ENCODE results near the gene RYR3. TPM values are rescaled to one million over a fixed set of nuclear protein-coding genes. Genes with fewer than 3 reads are reported as not detected.
A peak's percentile ranks its signal among the peaks of the same experiment; 100 is the strongest.

Gene RYR3
- total RNA-seq, 6 experiments from 2014 or later, result not detected

GRCh38 chr15:33680336-33680735 is 369.6 kb downstream of the RYR3 start:
- no peaks in the 10 kb centered on the region for H3K36me3 Mint-ChIP-seq (ENCODE audit: low read depth)
- DNase-seq, result no peak
- H3K4me1 Mint-ChIP-seq (ENCODE audit: low read depth), result no peaks in the 10 kb centered on the region
- H3K9me3 Mint-ChIP-seq, result no peaks in the 10 kb centered on the region
- no peak overlapping the region for H3K4me3 Mint-ChIP-seq
- TF ChIP-seq CTCF (IDR thresholded peaks at IDR 0.05), result no peak
- H3K27ac Mint-ChIP-seq, result no peak overlapping the region
- peaks cover 30% of the 10 kb centered on the region for H3K27me3 Mint-ChIP-seq (ENCODE audit: insufficient read depth)

GRCh38 chr15:33693166-33693800 is 382.5 kb downstream of the RYR3 start:
- H3K9me3 Mint-ChIP-seq, result no peaks in the 10 kb centered on the region
- H3K4me1 Mint-ChIP-seq (ENCODE audit: low read depth), result no peaks in the 10 kb centered on the region
- H3K36me3 Mint-ChIP-seq (ENCODE audit: low read depth), result no peaks in the 10 kb centered on the region
- H3K4me3 Mint-ChIP-seq, result no peak overlapping the region
- peaks cover 18% of the 10 kb centered on the region for H3K27me3 Mint-ChIP-seq (ENCODE audit: insufficient read depth)
- no peak overlapping the region for H3K27ac Mint-ChIP-seq
- no peak for DNase-seq
- no peak for TF ChIP-seq CTCF (IDR thresholded peaks at IDR 0.05)

- TF ChIP-seq CTCF (IDR thresholded peaks at IDR 0.05), result no peak
- no peak overlapping the region for H3K4me3 Mint-ChIP-seq
- no peak overlapping the region for H3K27ac Mint-ChIP-seq
- DNase-seq, result no peak
- H3K4me1 Mint-ChIP-seq (ENCODE audit: low read depth), result peaks cover 8% of the 10 kb centered on the region; the same call in 1 of the 2 replicates
- no peaks in the 10 kb centered on the region for H3K9me3 Mint-ChIP-seq
- peaks cover 25% of the 10 kb centered on the region for H3K27me3 Mint-ChIP-seq (ENCODE audit: insufficient read depth)
- H3K36me3 Mint-ChIP-seq (ENCODE audit: low read depth), result no peaks in the 10 kb centered on the region
These were observed 387.4 kb downstream of the RYR3 start for GRCh38 chr15:33698126-33698525.

GRCh38 chr15:33699145-33699544 is 388.4 kb downstream of the RYR3 start:
- peaks cover 8% of the 10 kb centered on the region; the same call in 1 of the 2 replicates for H3K4me1 Mint-ChIP-seq (ENCODE audit: low read depth)
- no peak overlapping the region for H3K27ac Mint-ChIP-seq
- H3K27me3 Mint-ChIP-seq (ENCODE audit: insufficient read depth), result peaks cover 24% of the 10 kb centered on the region
- DNase-seq, result no peak
- no peaks in the 10 kb centered on the region for H3K9me3 Mint-ChIP-seq
- H3K36me3 Mint-ChIP-seq (ENCODE audit: low read depth), result no peaks in the 10 kb centered on the region
- no peak overlapping the region for H3K4me3 Mint-ChIP-seq
- no peak for TF ChIP-seq CTCF (IDR thresholded peaks at IDR 0.05)

- peak; percentile 59 for TF ChIP-seq CTCF (IDR thresholded peaks at IDR 0.05)
- H3K4me1 Mint-ChIP-seq (ENCODE audit: low read depth), result peaks cover 8% of the 10 kb centered on the region; the same call in 1 of the 2 replicates
- peak; percentile 35 for DNase-seq
- no peaks in the 10 kb centered on the region for H3K36me3 Mint-ChIP-seq (ENCODE audit: low read depth)
- H3K27ac Mint-ChIP-seq, result no peak overlapping the region
- no peak overlapping the region for H3K4me3 Mint-ChIP-seq
- H3K27me3 Mint-ChIP-seq (ENCODE audit: insufficient read depth), result peaks cover 22% of the 10 kb centered on the region
- no peaks in the 10 kb centered on the region for H3K9me3 Mint-ChIP-seq
These were observed 389.1 kb downstream of the RYR3 start for GRCh38 chr15:33699691-33700447.
